ENCODE measurements around the gene GULP1. TPM values are rescaled to one million over a fixed set of nuclear protein-coding genes. Genes with fewer than 3 reads are reported as not detected.

GULP1 gene
- polyA plus RNA-seq, 1 donor from 2014 or later, result 10.2 TPM

- H3K9me3 ChIP-seq (ENCODE audit: low read length), result peaks cover 3% of the 10 kb centered on the region
- H3K4me2 ChIP-seq (ENCODE audit: low read length), result no peak overlapping the region
- H3K36me3 ChIP-seq (ENCODE audit: insufficient read depth, low read length), result no peaks in the 10 kb centered on the region
These were observed 269.9 kb downstream of the GULP1 start for GRCh38 chr2:188561473-188561979.

More at GRCh38 chr2:188561473-188561979, 269.9 kb downstream of the GULP1 start:
- Histone ChIP-seq H4K20me1 (ENCODE audit: insufficient read depth) (no peaks in the 10 kb centered on the region), H3K9me2 (ENCODE audit: insufficient read depth, low read length) (no peaks in the 10 kb centered on the region), H3K4me3 (ENCODE audit: low read length) (no peak overlapping the region), H3K27ac (ENCODE audit: low read length) (no peak overlapping the region), H2AFZ (ENCODE audit: low read depth, low read length) (no peak overlapping the region), H3K9ac (ENCODE audit: low read length) (no peak overlapping the region), H3K79me2 (replicated peaks; ENCODE audit: insufficient read depth, low read length) (no peaks in the 10 kb centered on the region), H3K27me3 (ENCODE audit: insufficient read depth, low read depth, low read length) (no peaks in the 10 kb centered on the region), H3F3A (ENCODE audit: insufficient read depth, low read length, poor library complexity, severe bottlenecking) (no peaks in the 10 kb centered on the region)
- TF ChIP-seq RAD21 (conservative IDR thresholded peaks at IDR 0.05), result no peak
- TF ChIP-seq EZH2 (IDR thresholded peaks at IDR 0.05; ENCODE audit: borderline replicate concordance, insufficient read depth, low read length, poor library complexity, severe bottlenecking), result no peak
- no peak for TF ChIP-seq TAF1 (IDR thresholded peaks at IDR 0.05; ENCODE audit: low read depth)
- no peak for TF ChIP-seq POLR2AphosphoS5 (IDR thresholded peaks at IDR 0.05)
- TF ChIP-seq REST (IDR thresholded peaks at IDR 0.05; ENCODE audit: borderline replicate concordance), result no peak
- no peak for TF ChIP-seq SMC3 (conservative IDR thresholded peaks at IDR 0.05; ENCODE audit: poor library complexity)
- no peak for TF ChIP-seq CTCF (IDR thresholded peaks at IDR 0.05; ENCODE audit: poor library complexity, severe bottlenecking)
- TF ChIP-seq MXI1 (conservative IDR thresholded peaks at IDR 0.05; ENCODE audit: poor library complexity, severe bottlenecking), result no peak
- no peak for TF ChIP-seq EP300 (conservative IDR thresholded peaks at IDR 0.05; ENCODE audit: poor library complexity, severe bottlenecking)

All from neural cell (in vitro differentiated cells).